Brain microvascular endothelial cell (primary cell): ENCODE measurements around the gene F13A1.

Experiments used
- DNase-seq: peaks from one replicate; pipeline ENCODE4 v3.0.0-alpha.2; 2020
- H3K27ac ChIP-seq: fragments of 250-450 bp; sonication (Bioruptor Pico); 2 replicates; pipeline ENCODE4 v1.5.1; 2020; ENCODE audit warnings: mild to moderate bottlenecking, moderate library complexity
- H3K27me3 ChIP-seq: fragments of 250-450 bp; sonication (Bioruptor Pico); replicated peaks from 2 replicates; pipeline ENCODE4 v1.5.1; 2020; ENCODE audit warnings: mild to moderate bottlenecking
- H3K36me3 ChIP-seq: fragments of 250-450 bp; sonication (Bioruptor Pico); replicated peaks from 2 replicates; pipeline ENCODE4 v1.5.1; 2020; ENCODE audit warnings: mild to moderate bottlenecking
- H3K4me3 ChIP-seq: 2 replicates; pipeline ENCODE4 v1.5.1; 2011; ENCODE audit warnings: low read depth, mild to moderate bottlenecking, control low read depth, low read length, moderate library complexity
- in situ Hi-C: cut with HindIII; loops from 2 replicates; pipeline ENCODE4 v1.10.0; 2017; ENCODE audit warnings: low sequenced_read_pairs, low pct_ligation_motif_present
- TF ChIP-seq, protein P1 (sequence below): IDR thresholded peaks from 2 replicates; pipeline ENCODE4 v1.5.1; 2011; ENCODE audit warnings: low read depth, mild to moderate bottlenecking, moderate library complexity, low read length, control low read depth, inconsistent platforms; ENCODE audit errors: missing control alignments

F13A1 gene

DNA sequence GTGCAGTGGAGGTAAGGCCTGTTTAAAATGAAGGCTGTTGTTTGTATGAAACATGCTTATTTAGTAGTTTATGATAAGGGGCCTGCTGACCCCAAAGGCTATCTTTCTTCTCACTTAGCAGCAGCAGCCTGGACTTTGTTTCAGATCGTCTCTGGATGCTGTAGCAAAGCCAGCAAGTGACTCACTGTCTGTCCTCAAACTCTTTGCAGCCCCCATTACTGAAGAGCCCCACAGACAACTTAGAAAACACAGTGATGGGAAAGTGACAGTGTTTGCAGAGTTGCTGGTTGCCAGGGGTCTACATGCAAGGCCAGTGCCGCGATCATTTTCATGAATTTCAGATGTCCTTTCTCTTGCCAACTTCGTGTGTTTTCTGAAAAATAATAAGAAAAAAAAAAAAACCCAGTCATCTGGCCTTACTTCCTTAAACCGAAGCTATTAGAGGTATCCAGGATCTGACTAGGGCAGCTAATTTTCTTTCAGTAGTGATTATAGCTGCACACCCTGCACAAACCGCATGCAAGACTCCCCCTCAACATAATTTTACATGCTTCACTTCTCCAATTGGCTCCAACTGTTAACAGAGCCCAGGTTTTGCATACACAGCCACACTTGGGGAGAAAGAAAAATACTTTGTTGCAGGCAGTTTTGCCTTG lies 11.6 kb upstream of the F13A1 start:
- no peak overlapping the region for H3K27ac ChIP-seq
- H3K27me3 ChIP-seq, result no peaks in the 10 kb centered on the region
- DNase-seq, result no peak
- in situ Hi-C loops, result no loop called here
- H3K4me3 ChIP-seq, result no peak overlapping the region
- no peaks in the 10 kb centered on the region for H3K36me3 ChIP-seq
- TF ChIP-seq, protein P1, sequence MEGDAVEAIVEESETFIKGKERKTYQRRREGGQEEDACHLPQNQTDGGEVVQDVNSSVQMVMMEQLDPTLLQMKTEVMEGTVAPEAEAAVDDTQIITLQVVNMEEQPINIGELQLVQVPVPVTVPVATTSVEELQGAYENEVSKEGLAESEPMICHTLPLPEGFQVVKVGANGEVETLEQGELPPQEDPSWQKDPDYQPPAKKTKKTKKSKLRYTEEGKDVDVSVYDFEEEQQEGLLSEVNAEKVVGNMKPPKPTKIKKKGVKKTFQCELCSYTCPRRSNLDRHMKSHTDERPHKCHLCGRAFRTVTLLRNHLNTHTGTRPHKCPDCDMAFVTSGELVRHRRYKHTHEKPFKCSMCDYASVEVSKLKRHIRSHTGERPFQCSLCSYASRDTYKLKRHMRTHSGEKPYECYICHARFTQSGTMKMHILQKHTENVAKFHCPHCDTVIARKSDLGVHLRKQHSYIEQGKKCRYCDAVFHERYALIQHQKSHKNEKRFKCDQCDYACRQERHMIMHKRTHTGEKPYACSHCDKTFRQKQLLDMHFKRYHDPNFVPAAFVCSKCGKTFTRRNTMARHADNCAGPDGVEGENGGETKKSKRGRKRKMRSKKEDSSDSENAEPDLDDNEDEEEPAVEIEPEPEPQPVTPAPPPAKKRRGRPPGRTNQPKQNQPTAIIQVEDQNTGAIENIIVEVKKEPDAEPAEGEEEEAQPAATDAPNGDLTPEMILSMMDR, result no peak

DNA sequence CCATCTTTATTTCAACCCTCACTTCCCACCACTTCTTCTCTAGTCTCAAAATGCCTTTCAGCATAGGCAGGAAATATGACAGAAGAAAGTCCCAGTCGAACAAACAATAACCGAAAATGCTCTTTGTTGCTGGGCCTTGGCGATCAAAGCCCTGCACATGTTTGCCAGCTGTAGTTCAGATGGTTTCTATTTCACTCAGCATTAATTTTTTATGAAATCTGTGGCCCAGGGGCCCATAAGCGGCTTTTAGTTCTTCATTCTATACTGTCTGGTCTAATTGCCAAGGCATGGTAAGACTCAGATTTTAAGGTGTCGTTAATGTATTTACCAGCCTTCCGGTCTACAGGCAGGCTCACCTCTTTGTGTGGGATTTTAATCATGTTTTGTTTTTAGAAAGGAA lies 10.9 kb upstream of the F13A1 start:
- Histone ChIP-seq H3K27ac (no peak overlapping the region), H3K36me3 (no peaks in the 10 kb centered on the region), H3K27me3 (no peaks in the 10 kb centered on the region), H3K4me3 (no peak overlapping the region)
- TF ChIP-seq, protein P1, result no peak
- DNase-seq, result no peak
- in situ Hi-C loops, result no loop called here

DNA sequence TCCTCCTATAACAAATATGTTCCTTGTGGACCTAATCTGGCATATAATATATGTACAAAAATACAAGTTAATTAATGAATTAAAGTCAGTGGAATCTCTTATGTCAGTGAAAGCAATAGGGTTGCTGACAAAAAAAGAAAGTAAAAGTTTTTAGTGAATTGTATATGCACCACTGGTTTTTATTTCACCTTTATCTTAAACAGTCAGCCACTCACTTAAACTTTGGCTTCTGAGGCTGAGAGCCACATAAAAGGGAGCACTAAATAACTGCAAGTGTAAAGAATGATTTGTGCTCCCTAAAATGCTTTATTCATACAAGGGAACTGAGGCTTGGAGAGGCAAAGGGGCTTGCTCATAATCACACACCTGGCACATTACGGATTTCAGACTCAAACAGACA lies 9.9 kb upstream of the F13A1 start:
- in situ Hi-C loops, result no loop called here

DNA sequence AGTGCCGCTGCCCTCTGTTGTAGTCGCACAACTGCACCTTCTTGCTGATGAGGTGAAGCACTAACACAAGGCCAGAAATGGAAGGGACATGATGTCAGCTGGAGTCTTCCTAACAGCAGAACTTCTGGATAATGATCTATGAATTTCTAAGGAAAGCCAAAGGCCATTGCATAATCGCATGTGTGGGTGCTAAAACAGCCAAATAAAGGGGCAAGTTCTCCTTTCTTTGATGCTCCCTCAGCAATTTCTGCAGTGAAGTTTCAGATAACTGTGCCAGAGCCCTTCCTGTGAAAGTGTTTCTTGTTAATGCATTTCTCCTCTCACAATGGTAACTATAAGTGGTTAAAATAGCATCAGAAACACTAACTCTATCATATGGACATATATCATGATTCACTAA lies 8.0 kb upstream of the F13A1 start:
- TF ChIP-seq, protein P1, result no peak
- Histone ChIP-seq H3K4me3 (no peak overlapping the region), H3K27me3 (no peaks in the 10 kb centered on the region), H3K27ac (no peak overlapping the region), H3K36me3 (no peaks in the 10 kb centered on the region)
- in situ Hi-C loops, result no loop called here
- no peak for DNase-seq

More for the DNA sequence above, 9.9 kb upstream of the F13A1 start:
- TF ChIP-seq, protein P1, result no peak
- DNase-seq, result no peak
- Histone ChIP-seq H3K27me3 (no peaks in the 10 kb centered on the region), H3K4me3 (no peak overlapping the region), H3K27ac (no peak overlapping the region), H3K36me3 (no peaks in the 10 kb centered on the region)

DNA sequence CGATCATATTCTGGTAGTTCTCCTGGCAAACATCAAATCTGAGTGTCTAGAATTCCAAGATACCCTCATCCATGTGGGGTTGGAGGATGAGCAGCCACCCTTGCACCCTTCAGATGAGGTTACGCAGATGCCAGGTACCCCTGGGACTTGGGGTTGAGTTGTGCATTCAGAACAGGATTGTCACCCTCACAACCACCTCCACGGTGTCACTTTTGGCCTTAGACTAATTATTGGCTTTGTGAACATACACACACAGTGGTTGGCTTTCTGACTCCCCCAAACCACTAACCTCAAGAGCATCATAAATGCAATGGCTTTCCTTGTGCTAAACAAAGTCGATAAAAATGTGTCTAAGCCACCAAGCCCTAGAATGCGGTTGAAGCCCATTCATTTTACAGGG lies 2.9 kb upstream of the F13A1 start:
- Histone ChIP-seq H3K27me3 (no peaks in the 10 kb centered on the region), H3K4me3 (no peak overlapping the region), H3K36me3 (no peaks in the 10 kb centered on the region), H3K27ac (no peak overlapping the region)
- DNase-seq, result no peak
- TF ChIP-seq, protein P1, result no peak
- in situ Hi-C loops, result no loop called here

DNA sequence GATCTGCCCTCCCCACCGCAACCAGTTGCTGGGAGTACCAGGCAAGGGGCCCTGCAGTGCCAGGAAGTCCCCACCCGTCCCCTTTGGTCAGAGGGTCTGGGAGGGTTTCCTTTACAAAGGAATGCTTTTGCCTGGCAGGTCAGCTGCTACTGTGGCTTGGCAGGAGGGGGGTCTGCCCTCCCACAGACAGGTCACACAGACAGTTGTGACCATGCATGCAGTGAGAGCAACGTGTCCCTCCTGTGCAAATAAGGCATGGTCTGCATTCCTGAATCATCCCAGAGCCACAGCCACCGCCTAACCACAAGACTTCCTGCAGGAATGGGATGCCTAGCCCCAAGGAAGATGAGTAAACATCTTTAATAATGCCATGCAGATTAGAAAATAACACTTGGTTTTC lies 439 bp upstream of the F13A1 start:
- TF ChIP-seq, protein P1, result no peak
- DNase-seq, result no peak
- H3K27me3 ChIP-seq, result no peaks in the 10 kb centered on the region

More for the DNA sequence above, 439 bp upstream of the F13A1 start:
- in situ Hi-C loops, result no loop called here
- H3K4me3 ChIP-seq, result no peak overlapping the region
- no peak overlapping the region for H3K27ac ChIP-seq
- no peaks in the 10 kb centered on the region for H3K36me3 ChIP-seq
